Testis (tissue), 2 donors: ENCODE results near the gene ANO8.

ENCODE experiments used
- CTCF ChIP-seq, 3 experiments: fragments of 450-650 bp in 2 of 3; fragments of 200-600 bp in 1 of 3; sonication (generic) in 1 of 3; IDR thresholded peaks; one replicate each; pipeline ENCODE4 v1.5.1; 2016 to 2019; ENCODE audit warnings: antibody characterized with exemption in 3 of 3, mild to moderate bottlenecking in 2 of 3, moderate library complexity in 1 of 3
- POLR2A ChIP-seq: fragments of 450-650 bp; IDR thresholded peaks from one replicate; pipeline ENCODE4 v1.6.1; 2017; ENCODE audit warnings: antibody characterized with exemption, mild to moderate bottlenecking, moderate library complexity

- TF ChIP-seq CTCF (IDR thresholded peaks at IDR 0.05) = no peak
- TF ChIP-seq POLR2A = no peak
Observed at GRCh38 chr19:17336872-17337674, 2.4 kb upstream of the ANO8 start, which contains the start of gene GTPBP3.
